ENCODE measurements around the gene RSPH6A.

RSPH6A gene

GRCh38 chr19:45793876-45794275, 21.2 kb downstream of the RSPH6A start:
- no peak for DNase-seq (ENCODE audit: low read depth)
- TF ChIP-seq CTCF (conservative IDR thresholded peaks at IDR 0.05; ENCODE audit: low read length): no peak
- H3K4me3 ChIP-seq (ENCODE audit: low read length): no peak overlapping the region

- peak overlapping the region; percentile 31; the same call in 1 of the 2 replicates for H3K4me3 ChIP-seq (ENCODE audit: low read length)
- no peak for TF ChIP-seq CTCF (conservative IDR thresholded peaks at IDR 0.05; ENCODE audit: low read length)
- no peak for DNase-seq (ENCODE audit: low read depth)
Observed at GRCh38 chr19:45793178-45793564, 21.9 kb downstream of the RSPH6A start.

GRCh38 chr19:45792470-45793177, 22.5 kb downstream of the RSPH6A start, which contains the start of gene DMWD:
Gene DMWD, minus strand, starts transcription at chr19:45792845. Its CDS starts 89 bp downstream, at chr19:45792756.
- peak; percentile 98 for DNase-seq (ENCODE audit: low read depth)

GRCh38 chr19:45791744-45792469, 23.2 kb downstream of the RSPH6A start:
- no peak for DNase-seq (ENCODE audit: low read depth)
- peak overlapping the region; percentile 88 for H3K4me3 ChIP-seq (ENCODE audit: low read length)
- no peak for TF ChIP-seq CTCF (conservative IDR thresholded peaks at IDR 0.05; ENCODE audit: low read length)

More at GRCh38 chr19:45792470-45793177, 22.5 kb downstream of the RSPH6A start, which contains the start of gene DMWD:
- no peak for TF ChIP-seq CTCF (conservative IDR thresholded peaks at IDR 0.05; ENCODE audit: low read length)
- peak within 1 kb of the TSS; percentile 88 for H3K4me3 ChIP-seq (ENCODE audit: low read length)

- no peak for TF ChIP-seq CTCF (conservative IDR thresholded peaks at IDR 0.05; ENCODE audit: low read length)
- no peak for DNase-seq (ENCODE audit: low read depth)
- peak overlapping the region; percentile 88 for H3K4me3 ChIP-seq (ENCODE audit: low read length)
Observed at GRCh38 chr19:45790942-45791341, 24.2 kb downstream of the RSPH6A start.

GRCh38 chr19:45789035-45789786, 25.9 kb downstream of the RSPH6A start:
- no peak overlapping the region for H3K4me3 ChIP-seq (ENCODE audit: low read length)
- no peak for DNase-seq (ENCODE audit: low read depth)
- no peak for TF ChIP-seq CTCF (conservative IDR thresholded peaks at IDR 0.05; ENCODE audit: low read length)

Measured in AG10803 (cell line).